Measurements from ENCODE around the gene NCR3LG1. TPM values are rescaled to one million over a fixed set of nuclear protein-coding genes. Genes with fewer than 3 reads are reported as not detected.

Gene NCR3LG1
- total RNA-seq, 1 donor from 2014 or later: 0.39 TPM

DNA sequence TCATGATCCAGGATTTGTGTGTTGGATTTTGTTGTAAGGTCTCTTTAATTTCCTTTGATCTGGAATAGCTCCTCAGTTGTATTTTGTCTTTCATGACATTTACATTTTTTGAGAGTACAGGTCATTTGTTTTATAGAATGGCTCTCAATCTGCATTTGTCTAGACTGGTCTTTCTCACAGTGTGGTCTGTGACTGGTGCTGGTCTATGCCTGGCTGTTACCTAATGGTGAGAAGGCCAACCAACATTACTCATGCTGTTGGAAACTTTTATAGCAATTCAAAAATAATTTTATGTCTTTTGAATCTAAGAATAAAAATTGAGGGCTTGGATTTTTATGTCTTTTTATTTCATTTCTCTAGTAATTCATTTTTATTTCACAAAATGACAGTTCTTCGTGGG, 3.9 kb upstream of the NCR3LG1 start:
- no peaks in the 10 kb centered on the region for H3K36me3 Mint-ChIP-seq
- no peaks in the 10 kb centered on the region for H3K9me3 Mint-ChIP-seq
- TF ChIP-seq EZH2phosphoT487 (IDR thresholded peaks at IDR 0.05) (no peak), EZH2 (IDR thresholded peaks at IDR 0.05) (no peak)
- TF ChIP-seq, protein P1, sequence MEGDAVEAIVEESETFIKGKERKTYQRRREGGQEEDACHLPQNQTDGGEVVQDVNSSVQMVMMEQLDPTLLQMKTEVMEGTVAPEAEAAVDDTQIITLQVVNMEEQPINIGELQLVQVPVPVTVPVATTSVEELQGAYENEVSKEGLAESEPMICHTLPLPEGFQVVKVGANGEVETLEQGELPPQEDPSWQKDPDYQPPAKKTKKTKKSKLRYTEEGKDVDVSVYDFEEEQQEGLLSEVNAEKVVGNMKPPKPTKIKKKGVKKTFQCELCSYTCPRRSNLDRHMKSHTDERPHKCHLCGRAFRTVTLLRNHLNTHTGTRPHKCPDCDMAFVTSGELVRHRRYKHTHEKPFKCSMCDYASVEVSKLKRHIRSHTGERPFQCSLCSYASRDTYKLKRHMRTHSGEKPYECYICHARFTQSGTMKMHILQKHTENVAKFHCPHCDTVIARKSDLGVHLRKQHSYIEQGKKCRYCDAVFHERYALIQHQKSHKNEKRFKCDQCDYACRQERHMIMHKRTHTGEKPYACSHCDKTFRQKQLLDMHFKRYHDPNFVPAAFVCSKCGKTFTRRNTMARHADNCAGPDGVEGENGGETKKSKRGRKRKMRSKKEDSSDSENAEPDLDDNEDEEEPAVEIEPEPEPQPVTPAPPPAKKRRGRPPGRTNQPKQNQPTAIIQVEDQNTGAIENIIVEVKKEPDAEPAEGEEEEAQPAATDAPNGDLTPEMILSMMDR (IDR thresholded peaks at IDR 0.05): no peak
- Histone ChIP-seq H3K36me3 (no peaks in the 10 kb centered on the region), H3K27ac (no peak overlapping the region), H3K4me2 (no peak overlapping the region), H4K20me1 (ENCODE audit: low read depth) (peaks cover 9% of the 10 kb centered on the region), H2AFZ (replicated peaks) (no peak overlapping the region), H3K9ac (no peak overlapping the region), H3K79me2 (ENCODE audit: low read depth) (no peaks in the 10 kb centered on the region), H3F3A (ENCODE audit: low read depth) (peaks cover 17% of the 10 kb centered on the region), H3K9me3 (ENCODE audit: low read depth) (no peaks in the 10 kb centered on the region), H3K4me1 (peaks cover 12% of the 10 kb centered on the region), H3K4me3 (no peak overlapping the region), H3K27me3 (peaks cover 38% of the 10 kb centered on the region)
- peaks cover 10% of the 10 kb centered on the region for H3K4me1 Mint-ChIP-seq
- no peak overlapping the region for H3K27ac Mint-ChIP-seq
- no peak for DNase-seq (ENCODE audit: low spot score)
- H3K27me3 Mint-ChIP-seq (ENCODE audit: insufficient read depth, low read depth): peaks cover 14% of the 10 kb centered on the region
- H3K4me3 Mint-ChIP-seq: no peak overlapping the region

DNA sequence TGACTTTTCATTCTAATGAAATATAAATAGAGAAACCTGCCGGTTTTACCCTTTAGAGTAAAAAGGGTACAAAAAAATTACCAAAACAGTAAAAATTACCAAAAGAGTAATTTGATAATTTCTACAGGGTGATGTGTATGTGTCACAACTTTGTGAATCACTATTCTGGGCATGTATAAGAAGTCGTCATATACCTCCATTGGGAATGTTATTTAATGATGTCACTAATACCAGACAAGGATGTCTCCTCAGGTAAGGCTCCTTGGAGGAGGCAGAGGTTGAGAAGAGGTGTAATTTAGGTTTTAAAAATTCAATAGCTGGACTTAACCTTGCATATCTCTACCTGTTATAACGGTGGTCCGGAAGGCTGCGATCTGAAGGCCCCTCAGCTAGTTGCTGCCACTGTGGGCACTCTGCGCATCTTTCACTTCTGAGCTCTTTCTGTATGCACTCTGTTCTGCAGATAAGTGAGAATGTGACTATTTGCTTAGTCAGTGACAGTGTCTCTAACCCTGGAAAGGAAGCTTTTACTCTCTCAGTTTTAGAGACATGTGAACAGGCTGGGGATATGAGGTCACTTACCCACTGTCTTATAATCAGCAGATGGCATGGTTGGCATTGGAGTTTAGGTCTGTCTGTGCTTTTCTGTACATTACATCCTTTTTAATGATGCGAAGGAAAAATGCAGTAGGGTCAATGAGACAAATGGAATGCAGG, 987 bp upstream of the NCR3LG1 start:
- Mint-ChIP-seq H3K4me3 (peak overlapping the region; percentile 92), H3K27ac (no peak overlapping the region), H3K27me3 (ENCODE audit: insufficient read depth, low read depth) (peaks cover 22% of the 10 kb centered on the region), H3K36me3 (peaks cover 4% of the 10 kb centered on the region), H3K4me1 (peaks cover 26% of the 10 kb centered on the region), H3K9me3 (peaks cover 6% of the 10 kb centered on the region)
- H3F3A ChIP-seq (ENCODE audit: low read depth): peaks cover 33% of the 10 kb centered on the region
- no peak overlapping the region for H3K27ac ChIP-seq
- peaks cover 20% of the 10 kb centered on the region for H3K4me1 ChIP-seq
- H3K27me3 ChIP-seq: peaks cover 60% of the 10 kb centered on the region
- H2AFZ ChIP-seq (replicated peaks): no peak overlapping the region
- no peaks in the 10 kb centered on the region for H3K79me2 ChIP-seq (ENCODE audit: low read depth)
- TF ChIP-seq EZH2phosphoT487 (IDR thresholded peaks at IDR 0.05) (no peak), EZH2 (IDR thresholded peaks at IDR 0.05) (no peak)
- TF ChIP-seq, protein P1 (IDR thresholded peaks at IDR 0.05): no peak
- no peaks in the 10 kb centered on the region for H3K9me3 ChIP-seq (ENCODE audit: low read depth)
- H3K9ac ChIP-seq: no peak overlapping the region
- H3K36me3 ChIP-seq: no peaks in the 10 kb centered on the region
- no peak overlapping the region for H3K4me3 ChIP-seq
- H3K4me2 ChIP-seq: peak overlapping the region; percentile 90
- peaks cover 14% of the 10 kb centered on the region for H4K20me1 ChIP-seq (ENCODE audit: low read depth)
- DNase-seq (ENCODE audit: low spot score): no peak

DNA sequence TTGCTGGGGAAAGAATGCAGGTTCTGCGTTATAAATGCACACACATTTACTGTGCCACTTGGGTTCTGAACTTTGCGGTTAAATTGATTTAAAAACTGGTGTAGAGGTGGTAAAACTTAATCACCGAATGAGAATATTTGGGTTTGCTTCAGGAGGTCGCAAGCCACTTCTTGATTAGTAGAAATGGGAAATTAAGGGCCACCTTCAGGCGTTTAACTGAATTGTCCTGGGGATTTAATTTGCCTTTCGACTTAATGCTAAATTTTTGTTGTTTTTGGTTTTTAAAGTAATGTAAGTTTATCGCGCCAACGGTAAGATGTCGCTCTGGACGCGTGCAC, 459 bp upstream of the NCR3LG1 start:
- no peak overlapping the region for H2AFZ ChIP-seq (replicated peaks)
- H3K36me3 ChIP-seq: no peaks in the 10 kb centered on the region
- peaks cover 33% of the 10 kb centered on the region for H3F3A ChIP-seq (ENCODE audit: low read depth)
- peak overlapping the region; percentile 90 for H3K4me2 ChIP-seq
- H3K27me3 ChIP-seq: peaks cover 60% of the 10 kb centered on the region
- peaks cover 26% of the 10 kb centered on the region for H3K4me1 Mint-ChIP-seq
- H3K9ac ChIP-seq: no peak overlapping the region
- H3K27me3 Mint-ChIP-seq (ENCODE audit: insufficient read depth, low read depth): peaks cover 22% of the 10 kb centered on the region
- H3K9me3 Mint-ChIP-seq: peaks cover 6% of the 10 kb centered on the region
- H3K36me3 Mint-ChIP-seq: peaks cover 4% of the 10 kb centered on the region
- peaks cover 20% of the 10 kb centered on the region for H3K4me1 ChIP-seq
- H4K20me1 ChIP-seq (ENCODE audit: low read depth): peaks cover 14% of the 10 kb centered on the region
- peak overlapping the region; percentile 92 for H3K4me3 Mint-ChIP-seq
- no peak overlapping the region for H3K27ac ChIP-seq
- no peak for TF ChIP-seq EZH2phosphoT487 (IDR thresholded peaks at IDR 0.05)
- TF ChIP-seq, protein P1 (IDR thresholded peaks at IDR 0.05): peak; percentile 34
- no peak overlapping the region for H3K27ac Mint-ChIP-seq
- DNase-seq (ENCODE audit: low spot score): no peak
- peak overlapping the region; percentile 57 for H3K4me3 ChIP-seq
- H3K79me2 ChIP-seq (ENCODE audit: low read depth): no peaks in the 10 kb centered on the region
- H3K9me3 ChIP-seq (ENCODE audit: low read depth): no peaks in the 10 kb centered on the region

Data from neural progenitor cell (in vitro differentiated cells).